COLO829 (cell line): ENCODE results near the gene SF1.
"Not testable (repeated sequence)": the region's sequence is repeated elsewhere in the genome, so short reads cannot be mapped to it uniquely, and the experiment has no call there.

Source experiments
- DNase-seq: peaks from one replicate; pipeline ENCODE4 v3.0.0; 2012; ENCODE audit warnings: low spot score

Gene SF1, protein sequence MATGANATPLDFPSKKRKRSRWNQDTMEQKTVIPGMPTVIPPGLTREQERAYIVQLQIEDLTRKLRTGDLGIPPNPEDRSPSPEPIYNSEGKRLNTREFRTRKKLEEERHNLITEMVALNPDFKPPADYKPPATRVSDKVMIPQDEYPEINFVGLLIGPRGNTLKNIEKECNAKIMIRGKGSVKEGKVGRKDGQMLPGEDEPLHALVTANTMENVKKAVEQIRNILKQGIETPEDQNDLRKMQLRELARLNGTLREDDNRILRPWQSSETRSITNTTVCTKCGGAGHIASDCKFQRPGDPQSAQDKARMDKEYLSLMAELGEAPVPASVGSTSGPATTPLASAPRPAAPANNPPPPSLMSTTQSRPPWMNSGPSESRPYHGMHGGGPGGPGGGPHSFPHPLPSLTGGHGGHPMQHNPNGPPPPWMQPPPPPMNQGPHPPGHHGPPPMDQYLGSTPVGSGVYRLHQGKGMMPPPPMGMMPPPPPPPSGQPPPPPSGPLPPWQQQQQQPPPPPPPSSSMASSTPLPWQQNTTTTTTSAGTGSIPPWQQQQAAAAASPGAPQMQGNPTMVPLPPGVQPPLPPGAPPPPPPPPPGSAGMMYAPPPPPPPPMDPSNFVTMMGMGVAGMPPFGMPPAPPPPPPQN

DNA sequence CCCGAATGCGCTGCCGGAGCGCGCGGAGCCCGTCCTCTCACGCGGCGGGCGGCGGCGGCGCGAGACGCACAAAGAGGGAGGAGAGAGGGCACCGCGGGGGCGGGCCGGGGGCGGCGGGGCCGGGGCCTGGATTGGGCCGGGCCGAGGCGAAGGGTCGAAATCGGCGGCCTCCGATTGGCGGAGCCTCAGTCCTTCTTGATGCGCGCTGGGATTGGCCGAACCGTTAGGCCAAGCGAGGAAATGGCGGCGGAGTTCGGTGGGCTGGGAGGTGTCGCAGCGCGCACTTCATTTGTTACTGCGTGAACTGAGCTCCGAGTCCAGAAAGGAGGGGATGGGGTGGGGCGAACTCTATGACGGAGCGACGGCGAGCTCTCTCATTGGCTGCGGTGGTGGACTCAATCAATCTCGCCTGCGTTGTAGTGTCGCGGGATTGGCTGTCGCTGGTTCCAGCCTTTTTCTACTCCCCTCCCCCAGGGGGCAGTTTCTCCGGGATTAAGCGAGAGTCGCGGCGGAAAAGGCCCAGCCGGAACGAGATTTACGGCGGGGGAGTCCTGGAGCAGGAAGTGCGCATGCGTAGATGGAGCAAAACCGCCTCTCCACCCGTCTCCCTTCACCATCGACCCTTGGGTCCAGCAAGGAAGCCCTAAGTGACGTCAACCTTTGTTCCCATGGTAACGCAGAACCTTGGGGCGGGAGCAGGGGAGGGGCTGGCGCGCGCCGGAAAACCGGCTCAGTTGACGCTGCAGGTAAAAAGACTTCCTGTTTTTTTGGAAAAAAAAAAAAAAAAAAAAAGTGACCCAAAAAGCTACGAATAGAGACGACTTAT lies at the start of gene SF1:
Gene SF1, minus strand, starts transcription at position 70 of the 826 bp plus-strand sequence. CDS start 150 bp downstream, outside the sequence.
- peak; percentile 99 for DNase-seq

DNA sequence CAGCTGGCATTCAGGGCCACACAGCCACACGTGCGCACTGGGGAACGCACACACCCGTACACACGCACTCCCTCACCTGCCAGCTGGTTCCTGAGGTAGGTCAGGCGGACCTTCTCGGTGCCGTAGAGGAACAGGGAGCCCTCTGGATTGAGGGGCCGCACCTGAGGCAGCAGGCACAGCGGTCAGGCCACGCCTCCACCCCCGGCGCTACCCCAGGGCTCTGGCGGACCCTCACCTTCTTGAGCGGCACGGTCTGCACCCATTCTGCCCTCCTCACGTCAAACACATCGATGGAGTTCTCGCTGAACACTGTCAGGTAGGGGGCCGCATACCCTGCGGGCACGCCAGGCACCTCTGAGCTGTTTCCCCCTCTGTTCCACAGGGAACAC lies 49.1 kb upstream of the SF1 start:
- DNase-seq: no peak

- DNase-seq: no peak
Observed at GRCh38 chr11:64826578-64827450, 48.5 kb upstream of the SF1 start.

DNA sequence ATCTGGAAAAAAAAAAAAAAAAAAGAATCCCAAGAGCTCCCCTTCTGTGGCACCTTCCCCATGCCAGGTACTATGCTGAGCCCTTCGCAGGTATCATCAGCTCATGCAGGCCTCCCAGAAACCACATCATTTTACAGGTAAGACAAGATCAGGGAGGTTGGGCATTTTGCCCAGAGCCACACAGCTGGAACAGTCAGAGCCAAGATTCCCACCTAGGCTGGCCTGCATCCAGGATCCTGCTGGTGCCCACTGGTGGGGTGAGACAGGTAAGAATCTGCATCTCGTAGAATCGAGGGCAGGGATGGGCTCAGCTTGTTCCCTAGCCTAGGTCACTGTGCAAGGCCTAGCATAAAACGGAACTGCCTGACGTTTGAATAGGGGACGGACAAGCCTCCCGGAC lies 47.7 kb upstream of the SF1 start:
- no peak for DNase-seq

- no peak for DNase-seq
Observed at GRCh38 chr11:64823568-64824119, 45.3 kb upstream of the SF1 start.

GRCh38 chr11:64817476-64817875 lies 39.1 kb upstream of the SF1 start:
- no peak for DNase-seq

- not testable (repeated sequence) for DNase-seq
Observed at GRCh38 chr11:64815433-64815832, 37.1 kb upstream of the SF1 start.

GRCh38 chr11:64814712-64815187 lies 36.4 kb upstream of the SF1 start:
- DNase-seq: no peak

DNA sequence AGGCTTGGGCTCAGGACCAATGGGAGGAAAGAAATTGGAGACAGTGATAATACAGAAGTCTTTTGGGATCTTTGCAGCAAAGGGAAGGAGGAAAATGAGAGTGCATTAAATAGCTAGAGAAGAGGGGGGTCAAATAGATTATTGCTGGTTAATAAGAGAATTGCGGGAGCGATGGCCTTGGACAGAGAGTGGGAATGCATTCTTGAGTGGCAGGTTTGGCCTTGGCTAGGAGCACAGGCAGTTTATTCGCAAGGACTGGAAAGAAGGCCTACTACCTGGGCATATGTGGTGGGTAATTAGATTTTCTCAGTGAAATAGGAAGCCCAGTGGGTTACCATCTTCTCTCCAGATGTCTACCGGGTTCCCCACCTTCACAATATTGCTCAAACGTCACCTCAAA lies 35.5 kb upstream of the SF1 start:
- no peak for DNase-seq

GRCh38 chr11:64810891-64811272 lies 32.5 kb upstream of the SF1 start:
- DNase-seq: no peak

- DNase-seq: peak; percentile 96
Observed at GRCh38 chr11:64810271-64810890, 32.0 kb upstream of the SF1 start, which contains the start of gene MEN1. MEN1 (minus strand) TSS chr11:64810551; CDS start chr11:64810109, 442 bp downstream.

GRCh38 chr11:64809781-64810241 lies 31.5 kb upstream of the SF1 start:
- no peak for DNase-seq

DNA sequence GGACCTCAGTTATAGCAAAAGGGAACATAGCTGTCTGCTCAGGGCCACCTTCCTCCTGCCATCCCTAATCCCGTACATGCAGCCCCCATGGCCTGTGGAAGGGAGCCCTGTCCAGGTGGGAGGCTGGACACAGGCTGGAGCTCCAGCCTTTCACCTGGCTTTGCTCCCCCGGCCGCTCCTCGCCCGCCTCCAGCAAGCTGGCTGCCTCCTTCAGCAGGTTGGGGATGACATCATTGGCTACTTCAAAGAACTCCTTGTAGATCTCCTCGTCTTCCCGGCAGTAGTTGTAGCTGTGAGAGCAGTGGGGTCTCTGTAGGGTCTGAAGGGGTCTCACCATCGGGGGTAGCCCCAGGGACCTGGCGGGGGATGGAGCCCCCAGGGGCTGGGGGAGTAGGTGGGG lies 27.1 kb upstream of the SF1 start:
- no peak for DNase-seq

- DNase-seq: no peak
Observed at GRCh38 chr11:64804346-64805210, 26.2 kb upstream of the SF1 start.

- no peak for DNase-seq
Observed at GRCh38 chr11:64803846-64804345, 25.6 kb upstream of the SF1 start.

- peak; percentile 84 for DNase-seq
Observed at GRCh38 chr11:64803158-64803845, 25.0 kb upstream of the SF1 start, which contains the start of gene MAP4K2. MAP4K2 (minus strand) TSS chr11:64803214; CDS start chr11:64803149, 65 bp downstream.

DNA sequence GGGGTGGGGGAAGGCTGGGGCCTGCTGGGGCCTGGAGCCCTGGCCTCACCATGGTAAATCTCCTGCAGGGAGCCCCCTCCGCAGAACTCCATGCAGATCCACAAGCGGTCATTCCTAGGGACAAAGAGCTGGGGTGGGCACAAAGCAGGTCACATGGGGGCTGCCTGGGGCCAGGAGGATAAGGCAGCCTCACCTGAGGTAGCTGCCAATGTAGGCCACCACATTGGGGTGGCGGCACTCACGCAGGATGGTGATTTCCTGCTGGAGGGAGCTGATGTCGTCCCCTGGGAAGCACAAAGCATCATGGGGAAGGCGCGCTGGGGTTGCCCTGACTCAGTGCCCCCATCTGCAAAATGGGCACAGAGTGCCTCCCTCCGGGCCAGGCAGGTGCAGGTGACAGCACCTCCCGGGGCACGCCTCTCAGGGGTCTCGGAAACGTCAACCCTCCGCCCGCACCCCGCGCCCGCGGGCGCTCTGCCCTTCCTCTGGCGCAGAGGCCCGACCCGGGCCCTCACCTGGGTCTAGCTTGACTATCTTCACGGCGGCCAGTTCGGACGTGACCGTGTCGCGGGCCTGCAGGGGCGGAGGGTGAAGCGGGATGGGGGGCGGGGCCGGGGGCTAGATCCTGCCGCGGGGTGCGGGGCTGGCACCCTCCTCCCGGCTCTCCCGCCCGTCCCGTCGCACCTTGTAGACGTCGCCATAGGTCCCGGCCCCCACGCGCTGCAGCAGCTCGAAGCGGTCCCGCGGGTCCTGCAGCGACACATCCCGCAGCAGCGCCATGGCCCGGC lies 24.2 kb upstream of the SF1 start:
- DNase-seq: no peak
